Neural cell (in vitro differentiated cells): Measurements from ENCODE around the gene BHLHA9. TPM values are rescaled to one million over a fixed set of nuclear protein-coding genes. Genes with fewer than 3 reads are reported as not detected.

Experiments
- H2AFZ ChIP-seq: fragments of 200-600, 300-800 bp; sonication (generic), shearing (Covaris generic); 2 replicates; pipeline ENCODE4 v1.6.0; 2014; ENCODE audit warnings: low read depth, mild to moderate bottlenecking, antibody characterized with exemption, low read length, moderate library complexity
- H3F3A ChIP-seq: fragments of 200-600 bp; shearing (Covaris generic); 2 replicates; pipeline ENCODE4 v1.6.1; 2016; ENCODE audit warnings: mild to moderate bottlenecking, moderate library complexity, mixed read lengths, antibody characterized with exemption, low read length; ENCODE audit not compliant: insufficient read depth, poor library complexity, severe bottlenecking
- H3K27ac ChIP-seq: fragments of 200-600, 300-800 bp; sonication (generic), shearing (Covaris generic); 2 replicates; pipeline ENCODE4 v1.5.1; 2014; ENCODE audit warnings: mild to moderate bottlenecking, low read length, moderate library complexity
- H3K27me3 ChIP-seq: fragments of 300-800, 200-600 bp; sonication (generic), shearing (Covaris generic); 2 replicates; pipeline ENCODE4 v1.6.0; 2014; ENCODE audit warnings: mild to moderate bottlenecking, low read depth, low read length, moderate library complexity; ENCODE audit not compliant: insufficient read depth
- H3K36me3 ChIP-seq: fragments of 300-800, 200-600 bp; sonication (generic), shearing (Covaris generic); 2 replicates; pipeline ENCODE4 v1.5.1; 2014; ENCODE audit warnings: mild to moderate bottlenecking, antibody characterized with exemption, low read length, moderate library complexity; ENCODE audit not compliant: insufficient read depth
- H3K4me2 ChIP-seq: fragments of 300-800, 200-600 bp; sonication (generic), shearing (Covaris generic); 2 replicates; pipeline ENCODE4 v1.6.0; 2014; ENCODE audit warnings: mild to moderate bottlenecking, low read length
- H3K4me3 ChIP-seq: fragments of 300-800, 200-600 bp; sonication (generic), shearing (Covaris generic); 2 replicates; pipeline ENCODE4 v1.5.1; 2014; ENCODE audit warnings: mild to moderate bottlenecking, low read length, moderate library complexity
- H3K79me2 ChIP-seq: fragments of 200-600 bp; shearing (Covaris generic); replicated peaks from 2 replicates; pipeline ENCODE4 v1.6.0; 2014; ENCODE audit warnings: mild to moderate bottlenecking, low read length, moderate library complexity; ENCODE audit not compliant: insufficient read depth
- H3K9ac ChIP-seq: fragments of 300-800, 200-600 bp; sonication (generic), shearing (Covaris generic); 2 replicates; pipeline ENCODE4 v1.6.1; 2016; ENCODE audit warnings: mild to moderate bottlenecking, low read length, mixed read lengths
- H3K9me2 ChIP-seq: fragments of 200-600 bp; shearing (Covaris generic); 2 replicates; pipeline ENCODE4 v1.6.1; 2016; ENCODE audit warnings: mild to moderate bottlenecking, low read length, mixed read lengths; ENCODE audit not compliant: insufficient read depth
- H3K9me3 ChIP-seq: fragments of 200-600, 300-800 bp; sonication (generic), shearing (Covaris generic); 2 replicates; pipeline ENCODE4 v1.6.1; 2016; ENCODE audit warnings: mild to moderate bottlenecking, mixed run types, low read length, moderate library complexity, mixed read lengths
- H4K20me1 ChIP-seq: fragments of 200-600 bp; shearing (Covaris generic); 2 replicates; pipeline ENCODE4 v1.6.1; 2016; ENCODE audit warnings: mild to moderate bottlenecking, mixed run types; ENCODE audit not compliant: insufficient read depth
- CTCF ChIP-seq: fragments of 450-650 bp; IDR thresholded peaks from 2 replicates; pipeline ENCODE4 v1.5.1; 2014; ENCODE audit warnings: antibody characterized with exemption, mild to moderate bottlenecking, moderate library complexity; ENCODE audit not compliant: poor library complexity, severe bottlenecking
- EP300 ChIP-seq: fragments of 450-650 bp; conservative IDR thresholded peaks from 2 replicates; pipeline ENCODE4 v1.6.1; 2014; ENCODE audit warnings: antibody characterized with exemption, mild to moderate bottlenecking, moderate library complexity; ENCODE audit not compliant: poor library complexity, severe bottlenecking
- EZH2 ChIP-seq: fragments of 200-600, 300-800 bp; shearing (Covaris generic), sonication (generic); IDR thresholded peaks from 2 replicates; pipeline ENCODE4 v1.6.1; 2014; ENCODE audit warnings: antibody characterized with exemption, low read length, borderline replicate concordance, mild to moderate bottlenecking; ENCODE audit not compliant: insufficient read depth, poor library complexity, severe bottlenecking
- MXI1 ChIP-seq: fragments of 450-650 bp; conservative IDR thresholded peaks from 2 replicates; pipeline ENCODE4 v1.6.1; 2014; ENCODE audit warnings: antibody characterized with exemption, mild to moderate bottlenecking; ENCODE audit not compliant: poor library complexity, severe bottlenecking
- POLR2AphosphoS5 ChIP-seq: IDR thresholded peaks from 2 replicates; pipeline ENCODE4 v1.6.1; 2012
- RAD21 ChIP-seq: fragments of 450-650 bp; conservative IDR thresholded peaks from 2 replicates; pipeline ENCODE4 v1.6.1; 2014; ENCODE audit warnings: antibody characterized with exemption, mild to moderate bottlenecking, moderate library complexity
- REST ChIP-seq: IDR thresholded peaks from 2 replicates; pipeline ENCODE4 v1.6.1; 2012; ENCODE audit warnings: borderline replicate concordance
- SMC3 ChIP-seq: fragments of 450-650 bp; conservative IDR thresholded peaks from 2 replicates; pipeline ENCODE4 v1.6.1; 2014; ENCODE audit warnings: antibody characterized with exemption, mild to moderate bottlenecking, moderate library complexity; ENCODE audit not compliant: poor library complexity
- TAF1 ChIP-seq: IDR thresholded peaks from 2 replicates; pipeline ENCODE4 v1.6.1; 2012; ENCODE audit warnings: low read depth
- polyA plus RNA-seq: library from polyadenylated mRNA; depleted of rRNA; stranded (reverse); fragments of >200 nt; gene quantifications from 2 replicates; pipeline ENCODE4 v1.2.3, GENCODE V29; 2014

BHLHA9 gene
- polyA plus RNA-seq, 1 donor from 2014 or later: not detected

- H3K27me3 ChIP-seq: peaks cover 29% of the 10 kb centered on the region
- no peaks in the 10 kb centered on the region for H3K9me3 ChIP-seq
- H4K20me1 ChIP-seq: no peaks in the 10 kb centered on the region
- H3K4me2 ChIP-seq: no peak overlapping the region
- H3K27ac ChIP-seq: no peak overlapping the region
- H3K9ac ChIP-seq: no peak overlapping the region
- H3F3A ChIP-seq: no peaks in the 10 kb centered on the region
- H3K4me3 ChIP-seq: no peak overlapping the region
- no peaks in the 10 kb centered on the region for H3K36me3 ChIP-seq
- TF ChIP-seq RAD21: no peak
- no peak for TF ChIP-seq SMC3
- no peak for TF ChIP-seq POLR2AphosphoS5
- no peak for TF ChIP-seq EZH2
- no peak for TF ChIP-seq TAF1
- TF ChIP-seq CTCF: no peak
- no peak for TF ChIP-seq EP300
- no peak for TF ChIP-seq MXI1
- no peak for TF ChIP-seq REST
- no peak overlapping the region for H2AFZ ChIP-seq
- H3K79me2 ChIP-seq: no peaks in the 10 kb centered on the region
- no peaks in the 10 kb centered on the region for H3K9me2 ChIP-seq
Observed at GRCh38 chr17:1271030-1271423, 783 bp downstream of the BHLHA9 start.

GRCh38 chr17:1271441-1271840 lies 1.2 kb downstream of the BHLHA9 start:
- no peak overlapping the region for H3K4me2 ChIP-seq
- no peaks in the 10 kb centered on the region for H3K79me2 ChIP-seq
- H3K9me2 ChIP-seq: no peaks in the 10 kb centered on the region
- no peak overlapping the region for H3K9ac ChIP-seq
- peaks cover 29% of the 10 kb centered on the region for H3K27me3 ChIP-seq
- no peaks in the 10 kb centered on the region for H3F3A ChIP-seq
- no peaks in the 10 kb centered on the region for H4K20me1 ChIP-seq
- TF ChIP-seq REST (no peak), EP300 (no peak), SMC3 (no peak), CTCF (no peak), EZH2 (no peak), MXI1 (no peak), RAD21 (no peak), TAF1 (no peak), POLR2AphosphoS5 (no peak)
- no peak overlapping the region for H3K4me3 ChIP-seq
- H3K9me3 ChIP-seq: no peaks in the 10 kb centered on the region
- no peak overlapping the region for H3K27ac ChIP-seq
- H3K36me3 ChIP-seq: no peaks in the 10 kb centered on the region
- H2AFZ ChIP-seq: no peak overlapping the region
